Subcutaneous abdominal adipose tissue (tissue), 5 donors: ENCODE measurements around the gene ZNF823.

Source experiments
- H3K27ac ChIP-seq: one replicate; pipeline ENCODE4 v1.7.0; 2013; ENCODE audit warnings: low read depth, mild to moderate bottlenecking, inconsistent platforms, low read length, moderate library complexity
- H3K27me3 ChIP-seq, 5 donors: one replicate each; pipeline ENCODE4 v1.7.0; 2013; ENCODE audit warnings: low read length in 5 of 5, inconsistent platforms in 1 of 5; ENCODE audit not compliant: control insufficient read depth in 5 of 5, insufficient read depth in 4 of 5
- H3K36me3 ChIP-seq, 5 donors: one replicate each; pipeline ENCODE4 v1.7.0; 2013; ENCODE audit warnings: low read length in 5 of 5; ENCODE audit not compliant: control insufficient read depth in 5 of 5, insufficient read depth in 5 of 5
- H3K4me1 ChIP-seq, 5 donors: one replicate each; pipeline ENCODE4 v1.7.0; 2013; ENCODE audit warnings: low read length in 5 of 5, mild to moderate bottlenecking in 3 of 5, moderate library complexity in 1 of 5; ENCODE audit not compliant: control insufficient read depth in 5 of 5, insufficient read depth in 5 of 5
- H3K4me3 ChIP-seq, 5 donors: one replicate each; pipeline ENCODE4 v1.7.0; 2013; ENCODE audit warnings: low read length in 5 of 5, low read depth in 1 of 5
- H3K9ac ChIP-seq, 5 donors: one replicate each; pipeline ENCODE4 v1.7.0; 2013; ENCODE audit warnings: low read length in 5 of 5, mild to moderate bottlenecking in 4 of 5, moderate library complexity in 3 of 5
- H3K9me3 ChIP-seq, 5 donors: one replicate each; pipeline ENCODE4 v1.7.0; 2013; ENCODE audit warnings: low read length in 5 of 5; ENCODE audit not compliant: control insufficient read depth in 5 of 5
- donor health status: healthy.
- donor health status: healthy.
- donor health status: healthy.
- donor health status: healthy.
- donor health status: healthy.

Gene ZNF823

DNA sequence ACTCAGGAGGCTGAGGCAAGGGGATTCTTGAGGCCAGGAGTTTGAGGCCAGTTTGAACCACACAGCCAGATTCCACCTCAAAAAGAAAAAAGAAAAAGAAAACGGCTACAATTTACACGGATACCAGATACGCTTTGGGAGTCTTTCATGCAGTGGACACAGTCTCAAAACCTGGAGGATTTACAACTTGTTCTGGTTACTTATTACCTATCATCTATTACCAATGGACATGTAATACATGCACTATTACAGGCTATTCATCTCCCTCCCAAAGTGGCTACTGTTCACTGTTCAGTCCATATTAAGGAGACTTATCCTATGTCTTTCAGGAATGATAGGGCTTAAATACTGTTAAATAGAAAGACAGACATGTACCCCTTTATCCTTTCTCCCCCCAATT is 33.3 kb downstream of the ZNF823 start:
- Histone ChIP-seq H3K36me3 (no peaks in the 10 kb centered on the region), H3K27me3 (no peaks in the 10 kb centered on the region), H3K4me1 (no peaks in the 10 kb centered on the region), H3K9ac (no peak overlapping the region), H3K4me3 (no peak overlapping the region), H3K9me3 (no peaks in the 10 kb centered on the region), H3K27ac (no peak overlapping the region)

GRCh38 chr19:11704626-11705025 is 34.1 kb downstream of the ZNF823 start:
- no peaks in the 10 kb centered on the region for H3K9me3 ChIP-seq
- no peak overlapping the region for H3K27ac ChIP-seq
- no peaks in the 10 kb centered on the region for H3K4me1 ChIP-seq
- H3K4me3 ChIP-seq: no peak overlapping the region
- no peaks in the 10 kb centered on the region for H3K36me3 ChIP-seq
- no peaks in the 10 kb centered on the region for H3K27me3 ChIP-seq
- H3K9ac ChIP-seq: no peak overlapping the region

- no peaks in the 10 kb centered on the region for H3K36me3 ChIP-seq
- no peak overlapping the region for H3K27ac ChIP-seq
- H3K9me3 ChIP-seq: no peaks in the 10 kb centered on the region
Measured at GRCh38 chr19:11699931-11700794, 38.6 kb downstream of the ZNF823 start.

GRCh38 chr19:11698231-11698630 is 40.5 kb downstream of the ZNF823 start:
- H3K4me1 ChIP-seq: peaks cover 5 to 18% (median 13%) of the 10 kb centered on the region in 5 donors
- no peaks in the 10 kb centered on the region for H3K9me3 ChIP-seq
- H3K27ac ChIP-seq: no peak overlapping the region
- H3K36me3 ChIP-seq: no peaks in the 10 kb centered on the region
- H3K27me3 ChIP-seq: peaks cover 0 to 3% (median 0%) of the 10 kb centered on the region in 5 donors
- no peak overlapping the region for H3K9ac ChIP-seq
- no peak overlapping the region for H3K4me3 ChIP-seq

More at GRCh38 chr19:11699931-11700794, 38.6 kb downstream of the ZNF823 start:
- no peak overlapping the region for H3K9ac ChIP-seq
- no peak overlapping the region for H3K4me3 ChIP-seq
- H3K4me1 ChIP-seq: peaks cover 0 to 3% (median 1%) of the 10 kb centered on the region in 5 donors
- no peaks in the 10 kb centered on the region for H3K27me3 ChIP-seq

DNA sequence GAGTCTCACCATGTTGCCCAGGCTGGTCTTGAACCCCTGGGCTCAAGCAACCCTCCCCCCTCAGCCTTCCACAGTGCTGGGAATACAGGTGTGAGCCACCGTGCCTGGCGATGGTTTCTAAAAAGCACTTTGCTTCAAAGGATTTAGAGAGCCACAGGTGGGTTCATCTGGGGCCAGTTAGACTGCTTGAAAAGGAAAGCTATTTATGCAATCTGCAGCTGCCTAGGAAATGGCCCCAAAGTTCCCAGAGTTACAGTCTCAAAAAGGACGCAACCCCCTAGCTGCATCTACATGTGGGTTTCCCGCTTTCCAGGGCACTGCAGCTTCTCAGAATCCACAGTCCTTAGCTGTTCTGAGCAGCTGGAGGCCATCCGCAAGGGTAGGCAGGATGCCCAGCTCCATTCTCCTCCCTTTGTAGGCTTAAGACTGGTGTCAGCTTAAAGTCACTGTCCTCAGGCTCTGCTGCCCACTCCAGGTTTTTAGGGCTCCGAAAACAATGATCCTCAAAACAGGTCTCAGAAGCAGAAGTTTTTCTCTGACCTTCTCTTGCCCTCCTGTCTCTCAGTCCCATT is 41.4 kb downstream of the ZNF823 start:
- Histone ChIP-seq H3K4me1 (peaks cover 5 to 18% (median 13%) of the 10 kb centered on the region in 5 donors), H3K36me3 (no peaks in the 10 kb centered on the region), H3K9ac (no peak overlapping the region)

DNA sequence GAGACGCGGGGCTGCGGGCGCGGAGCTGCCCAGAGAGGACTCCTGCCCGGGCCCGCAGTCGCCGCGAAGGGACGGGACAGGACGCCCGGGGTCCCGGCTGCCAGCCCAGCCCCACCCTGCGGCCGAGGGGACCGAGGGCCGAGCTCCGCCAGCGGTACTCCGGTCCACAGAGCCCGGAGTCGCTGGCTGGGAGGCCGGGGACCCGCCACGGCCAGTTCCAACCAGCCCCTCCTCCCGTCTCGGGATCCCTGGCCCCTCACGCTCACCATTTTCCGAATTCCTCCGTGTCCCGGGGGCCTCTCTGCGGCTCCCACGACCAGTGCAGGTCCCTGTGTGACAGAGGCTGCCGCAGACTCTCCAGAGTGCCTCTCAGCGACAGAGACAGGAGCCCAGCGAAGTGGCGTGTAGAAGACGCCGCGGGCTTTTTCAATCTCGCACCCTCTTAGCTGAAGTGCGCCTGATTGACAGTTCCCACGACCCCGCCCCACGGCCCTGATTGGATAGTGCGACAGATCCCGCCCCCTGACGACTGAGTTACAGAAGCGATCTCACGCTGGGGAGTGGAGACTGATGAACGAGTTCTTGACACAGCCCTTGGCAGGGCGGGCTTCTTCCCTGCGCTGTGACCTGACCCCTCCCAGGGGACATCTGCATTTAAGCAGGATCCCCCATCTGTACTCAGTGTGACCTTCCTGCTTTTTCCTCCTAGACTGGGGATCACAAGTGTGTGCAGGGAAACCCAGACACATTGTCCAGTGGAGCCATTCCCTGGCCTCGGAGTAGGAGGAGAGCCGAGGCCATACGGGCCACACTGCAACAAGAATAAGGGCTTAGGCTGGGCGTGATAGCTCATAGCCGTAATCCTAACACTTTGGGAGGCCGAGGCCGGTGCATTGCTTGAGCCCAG is 44.0 kb downstream of the ZNF823 start:
- Histone ChIP-seq H3K27ac (peak overlapping the region; percentile 24), H3K9ac (peak overlapping the region; percentile 63 to 92 (median 79))

More for the DNA sequence above, 41.4 kb downstream of the ZNF823 start:
- Histone ChIP-seq H3K9me3 (no peaks in the 10 kb centered on the region), H3K27me3 (peaks cover 0 to 3% (median 0%) of the 10 kb centered on the region in 5 donors), H3K4me3 (no peak overlapping the region), H3K27ac (no peak overlapping the region)

GRCh38 chr19:11693505-11694499 is 44.9 kb downstream of the ZNF823 start:
- Histone ChIP-seq H3K36me3 (no peaks in the 10 kb centered on the region), H3K27me3 (peaks cover 0 to 3% (median 0%) of the 10 kb centered on the region in 5 donors), H3K9ac (peak overlapping the region; percentile 28 to 92 (median 79)), H3K4me3 (peak overlapping the region; percentile 59 to 94 (median 82)), H3K4me1 (peaks cover 5 to 18% (median 13%) of the 10 kb centered on the region in 5 donors), H3K27ac (no peak overlapping the region), H3K9me3 (no peaks in the 10 kb centered on the region)

More for the DNA sequence above, 44.0 kb downstream of the ZNF823 start:
- peaks cover 5 to 18% (median 13%) of the 10 kb centered on the region in 5 donors for H3K4me1 ChIP-seq
- H3K4me3 ChIP-seq: peak overlapping the region; percentile 82 to 94 (median 85)
- peaks cover 0 to 3% (median 0%) of the 10 kb centered on the region in 5 donors for H3K27me3 ChIP-seq
- H3K9me3 ChIP-seq: no peaks in the 10 kb centered on the region
- no peaks in the 10 kb centered on the region for H3K36me3 ChIP-seq

GRCh38 chr19:11692127-11692790 is 46.5 kb downstream of the ZNF823 start:
- H3K9me3 ChIP-seq: no peaks in the 10 kb centered on the region
- no peak overlapping the region for H3K9ac ChIP-seq
- no peaks in the 10 kb centered on the region for H3K36me3 ChIP-seq
- H3K4me1 ChIP-seq: peaks cover 5 to 18% (median 13%) of the 10 kb centered on the region in 5 donors
- no peak overlapping the region for H3K4me3 ChIP-seq
- H3K27ac ChIP-seq: no peak overlapping the region
- H3K27me3 ChIP-seq: peaks cover 0 to 3% (median 0%) of the 10 kb centered on the region in 5 donors
